Body of pancreas (tissue), 4 donors: ENCODE measurements around the gene RAI1.

Experiments
- POLR2A ChIP-seq, 3 donors: fragments of 450-650 bp; IDR thresholded peaks; one replicate each; pipeline ENCODE4 v1.6.1; 2016; ENCODE audit warnings: antibody characterized with exemption in 3 of 3, mild to moderate bottlenecking in 2 of 3
- TF ChIP-seq, protein P1 (sequence below), 7 experiments: fragments of 450-650 bp in 4 of 7; fragments of 200-600 bp in 3 of 7; sonication (generic) in 3 of 7; IDR thresholded peaks; one replicate each; pipeline ENCODE4 v1.5.1; 2016 to 2019; ENCODE audit warnings: antibody characterized with exemption in 7 of 7

GRCh38 chr17:17668358-17668757 is 12.9 kb upstream of the RAI1 start:
- TF ChIP-seq, protein P1, sequence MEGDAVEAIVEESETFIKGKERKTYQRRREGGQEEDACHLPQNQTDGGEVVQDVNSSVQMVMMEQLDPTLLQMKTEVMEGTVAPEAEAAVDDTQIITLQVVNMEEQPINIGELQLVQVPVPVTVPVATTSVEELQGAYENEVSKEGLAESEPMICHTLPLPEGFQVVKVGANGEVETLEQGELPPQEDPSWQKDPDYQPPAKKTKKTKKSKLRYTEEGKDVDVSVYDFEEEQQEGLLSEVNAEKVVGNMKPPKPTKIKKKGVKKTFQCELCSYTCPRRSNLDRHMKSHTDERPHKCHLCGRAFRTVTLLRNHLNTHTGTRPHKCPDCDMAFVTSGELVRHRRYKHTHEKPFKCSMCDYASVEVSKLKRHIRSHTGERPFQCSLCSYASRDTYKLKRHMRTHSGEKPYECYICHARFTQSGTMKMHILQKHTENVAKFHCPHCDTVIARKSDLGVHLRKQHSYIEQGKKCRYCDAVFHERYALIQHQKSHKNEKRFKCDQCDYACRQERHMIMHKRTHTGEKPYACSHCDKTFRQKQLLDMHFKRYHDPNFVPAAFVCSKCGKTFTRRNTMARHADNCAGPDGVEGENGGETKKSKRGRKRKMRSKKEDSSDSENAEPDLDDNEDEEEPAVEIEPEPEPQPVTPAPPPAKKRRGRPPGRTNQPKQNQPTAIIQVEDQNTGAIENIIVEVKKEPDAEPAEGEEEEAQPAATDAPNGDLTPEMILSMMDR (IDR thresholded peaks at IDR 0.05), result no peak
- TF ChIP-seq POLR2A (IDR thresholded peaks at IDR 0.05), result no peak
